Brain microvascular endothelial cell (primary cell): ENCODE measurements around the gene FMNL1.

Experiments
- DNase-seq: peaks from one replicate; pipeline ENCODE4 v3.0.0-alpha.2; 2020
- H3K27ac ChIP-seq: fragments of 250-450 bp; sonication (Bioruptor Pico); 2 replicates; pipeline ENCODE4 v1.5.1; 2020; ENCODE audit warnings: mild to moderate bottlenecking, moderate library complexity
- H3K27me3 ChIP-seq: fragments of 250-450 bp; sonication (Bioruptor Pico); replicated peaks from 2 replicates; pipeline ENCODE4 v1.5.1; 2020; ENCODE audit warnings: mild to moderate bottlenecking
- H3K36me3 ChIP-seq: fragments of 250-450 bp; sonication (Bioruptor Pico); replicated peaks from 2 replicates; pipeline ENCODE4 v1.5.1; 2020; ENCODE audit warnings: mild to moderate bottlenecking
- H3K4me3 ChIP-seq: 2 replicates; pipeline ENCODE4 v1.5.1; 2011; ENCODE audit warnings: low read depth, mild to moderate bottlenecking, control low read depth, low read length, moderate library complexity
- CTCF ChIP-seq: IDR thresholded peaks from 2 replicates; pipeline ENCODE4 v1.5.1; 2011; ENCODE audit warnings: low read depth, mild to moderate bottlenecking, moderate library complexity, low read length, control low read depth, inconsistent platforms; ENCODE audit errors: missing control alignments
- in situ Hi-C: cut with HindIII; loops from 2 replicates; pipeline ENCODE4 v1.10.0; 2017; ENCODE audit warnings: low sequenced_read_pairs, low pct_ligation_motif_present

The FMNL1 gene

GRCh38 chr17:45224671-45225050 is 3.0 kb downstream of the FMNL1 start:
- H3K27ac ChIP-seq = no peak overlapping the region
- no peak for TF ChIP-seq CTCF
- H3K27me3 ChIP-seq = peaks cover 15% of the 10 kb centered on the region
- DNase-seq = no peak
- in situ Hi-C loops = loop anchor here (25.0 kb wide), 1 partner anchor 163 kb away; no protein-coding TSS in a partner anchor
- no peaks in the 10 kb centered on the region for H3K36me3 ChIP-seq
- H3K4me3 ChIP-seq = no peak overlapping the region

GRCh38 chr17:45225051-45225700 is 3.5 kb downstream of the FMNL1 start:
- TF ChIP-seq CTCF = no peak
- DNase-seq = no peak
- Histone ChIP-seq H3K27me3 (peaks cover 15% of the 10 kb centered on the region), H3K27ac (no peak overlapping the region), H3K4me3 (no peak overlapping the region), H3K36me3 (no peaks in the 10 kb centered on the region)
- in situ Hi-C loops = no loop called here

- Histone ChIP-seq H3K27ac (no peak overlapping the region), H3K27me3 (peaks cover 13% of the 10 kb centered on the region), H3K36me3 (no peaks in the 10 kb centered on the region), H3K4me3 (no peak overlapping the region)
- no peak for TF ChIP-seq CTCF
- DNase-seq = no peak
- in situ Hi-C loops = no loop called here
These were observed 4.4 kb downstream of the FMNL1 start for GRCh38 chr17:45225964-45226530.

GRCh38 chr17:45226576-45226975 is 4.9 kb downstream of the FMNL1 start:
- no peak for DNase-seq
- in situ Hi-C loops = no loop called here
- Histone ChIP-seq H3K27ac (no peak overlapping the region), H3K27me3 (peaks cover 8% of the 10 kb centered on the region), H3K36me3 (no peaks in the 10 kb centered on the region), H3K4me3 (no peak overlapping the region)
- TF ChIP-seq CTCF = no peak

GRCh38 chr17:45227101-45227925 is 5.6 kb downstream of the FMNL1 start:
- no peak overlapping the region for H3K4me3 ChIP-seq
- in situ Hi-C loops = no loop called here
- no peak for DNase-seq
- TF ChIP-seq CTCF = no peak
- H3K27ac ChIP-seq = no peak overlapping the region
- H3K27me3 ChIP-seq = peaks cover 5% of the 10 kb centered on the region
- H3K36me3 ChIP-seq = no peaks in the 10 kb centered on the region
